IMR-90 (cell line): ENCODE results near the gene CHSY3. TPM values are rescaled to one million over a fixed set of nuclear protein-coding genes. Genes with fewer than 3 reads are reported as not detected.

ENCODE experiments used
- ATAC-seq: fragments of 200-7000 bp; cut with Tn5 transposase; 2 replicates; pipeline ENCODE4 v1.9.1; 2020; ENCODE audit warnings: low read depth, mild to moderate bottlenecking, moderate library complexity
- BruUV-seq: library from RNA; stranded (reverse); fragments of 400-500 nt; replicated peaks from 2 replicates; lab custom pipeline; 2021; lab: Mats Ljungman, UMichigan
- CTCF ChIA-PET: fragments of 300-600 bp; formaldehyde crosslinking; extraction: SDS; loops from one replicate; lab custom pipeline; 2021; ENCODE audit warnings: antibody characterized with exemption; lab: Yijun Ruan, JAX
- POLR2A ChIA-PET: fragments of 300-600 bp; sonication (Branson Sonifier 250); formaldehyde crosslinking; loops from one replicate; lab custom pipeline; 2022; ENCODE audit warnings: antibody characterized with exemption; ENCODE audit not compliant: unreplicated experiment; lab: Charles Lee
- DNase-seq: peaks from one replicate; pipeline ENCODE4 v3.0.0; 2013
- H2AFZ ChIP-seq: replicated peaks from 2 replicates; pipeline ENCODE3; 2013; ENCODE audit warnings: low read length, mild to moderate bottlenecking; ENCODE audit not compliant: poor library complexity
- H2AK5ac ChIP-seq: 2 replicates; pipeline ENCODE4 v1.6.1; 2013; ENCODE audit warnings: low read depth, low read length, inconsistent platforms
- H2AK9ac ChIP-seq: replicated peaks from 2 replicates; pipeline ENCODE3; 2013; ENCODE audit warnings: mild to moderate bottlenecking, low read depth, low read length, moderate library complexity; ENCODE audit not compliant: poor library complexity
- H2BK120ac ChIP-seq: 2 replicates; pipeline ENCODE4 v1.6.1; 2013; ENCODE audit warnings: low read depth, low read length, inconsistent platforms
- H2BK15ac ChIP-seq: 3 replicates; pipeline ENCODE4 v1.6.1; 2013; ENCODE audit warnings: low read depth, low read length, inconsistent platforms
- H2BK20ac ChIP-seq: 2 replicates; pipeline ENCODE4 v1.6.1; 2013; ENCODE audit warnings: low read depth, mild to moderate bottlenecking, inconsistent platforms, low read length, moderate library complexity
- H2BK5ac ChIP-seq: 2 replicates; pipeline ENCODE4 v1.6.1; 2013; ENCODE audit warnings: mild to moderate bottlenecking, low read depth, low read length, inconsistent platforms; ENCODE audit not compliant: poor library complexity, severe bottlenecking
- H3K14ac ChIP-seq: replicated peaks from 2 replicates; pipeline ENCODE4 v1.6.1; 2013; ENCODE audit warnings: low read depth, low read length, inconsistent platforms
- H3K18ac ChIP-seq: 2 replicates; pipeline ENCODE4 v1.6.1; 2013; ENCODE audit warnings: low read depth, low read length, control low read depth
- H3K23ac ChIP-seq: 2 replicates; pipeline ENCODE4 v1.6.1; 2013; ENCODE audit warnings: low read depth, low read length, inconsistent platforms
- H3K27ac ChIP-seq: 2 replicates; pipeline ENCODE4 v1.5.1; 2013; ENCODE audit warnings: mild to moderate bottlenecking, control low read depth, low read length; ENCODE audit not compliant: insufficient read depth
- H3K27me3 ChIP-seq: 2 replicates; pipeline ENCODE4 v1.6.1; 2013; ENCODE audit warnings: low read length; ENCODE audit not compliant: control insufficient read depth, insufficient read depth
- H3K36me3 ChIP-seq: 2 replicates; pipeline ENCODE4 v1.6.1; 2013; ENCODE audit warnings: low read length, mixed read lengths; ENCODE audit not compliant: control insufficient read depth, insufficient read depth
- H3K4ac ChIP-seq: 2 replicates; pipeline ENCODE4 v1.6.1; 2013; ENCODE audit warnings: low read depth, low read length, inconsistent platforms
- H3K4me1 ChIP-seq: 2 replicates; pipeline ENCODE4 v1.6.1; 2013; ENCODE audit warnings: low read length, mixed read lengths; ENCODE audit not compliant: control insufficient read depth, insufficient read depth
- H3K4me2 ChIP-seq: 2 replicates; pipeline ENCODE4 v1.6.1; 2013; ENCODE audit warnings: low read depth, mild to moderate bottlenecking, control low read depth, low read length, moderate library complexity
- H3K4me3 ChIP-seq: 2 replicates; pipeline ENCODE4 v1.5.1; 2013; ENCODE audit warnings: low read depth, mild to moderate bottlenecking, control low read depth, low read length, moderate library complexity; ENCODE audit not compliant: insufficient read depth
- H3K56ac ChIP-seq: 2 replicates; pipeline ENCODE4 v1.6.1; 2013; ENCODE audit warnings: low read length, inconsistent platforms; ENCODE audit not compliant: insufficient read depth; ENCODE audit errors: extremely low read depth
- H3K79me1 ChIP-seq, 2 experiments: 2 replicates each; pipeline ENCODE4 v1.6.1; 2013; ENCODE audit warnings: low read length in 2 of 2, inconsistent platforms in 1 of 2, low read depth in 1 of 2
- H3K9ac ChIP-seq: 2 replicates; pipeline ENCODE4 v1.6.1; 2013; ENCODE audit warnings: low read depth, low read length, control low read depth
- H3K9me1 ChIP-seq: 2 replicates; pipeline ENCODE4 v1.6.1; 2013; ENCODE audit warnings: low read length, inconsistent platforms; ENCODE audit not compliant: insufficient read depth
- H3K9me3 ChIP-seq: 2 replicates; pipeline ENCODE4 v1.6.1; 2013; ENCODE audit warnings: low read length; ENCODE audit not compliant: control insufficient read depth, insufficient read depth
- H4K20me1 ChIP-seq: 2 replicates; pipeline ENCODE4 v1.6.1; 2013; ENCODE audit warnings: low read length, inconsistent platforms; ENCODE audit not compliant: insufficient read depth
- H4K5ac ChIP-seq: 2 replicates; pipeline ENCODE4 v1.6.1; 2013; ENCODE audit warnings: mild to moderate bottlenecking, low read depth, low read length, control low read depth
- H4K8ac ChIP-seq, 2 experiments: 2 replicates each; pipeline ENCODE4 v1.6.1; 2013; ENCODE audit warnings: low read depth in 2 of 2, low read length in 2 of 2, control low read depth in 1 of 2, inconsistent platforms in 1 of 2
- H4K91ac ChIP-seq: 2 replicates; pipeline ENCODE4 v1.6.1; 2013; ENCODE audit warnings: low read depth, low read length, inconsistent platforms; ENCODE audit not compliant: insufficient read depth
- BHLHE40 ChIP-seq: fragments of 150-350 bp; IDR thresholded peaks from 2 replicates; pipeline ENCODE4 v1.6.1; 2016; ENCODE audit warnings: mild to moderate bottlenecking, low read depth, low read length
- CEBPB ChIP-seq: IDR thresholded peaks from 2 replicates; pipeline ENCODE4 v1.6.1; 2012; ENCODE audit warnings: low read depth, low read length, improper control_type of control experiment
- CHD1 ChIP-seq: IDR thresholded peaks from 2 replicates; pipeline ENCODE4 v1.6.1; 2012; ENCODE audit warnings: low read depth, low read length, improper control_type of control experiment
- CTCF ChIP-seq: conservative IDR thresholded peaks from 2 replicates; pipeline ENCODE4 v1.5.1; 2012; ENCODE audit warnings: mild to moderate bottlenecking, low read depth, low read length, improper control_type of control experiment
- FOS ChIP-seq: fragments of 150-350 bp; IDR thresholded peaks from 2 replicates; pipeline ENCODE4 v1.6.1; 2016; ENCODE audit warnings: low read depth, low read length
- MAFK ChIP-seq: IDR thresholded peaks from 2 replicates; pipeline ENCODE4 v1.6.1; 2012; ENCODE audit warnings: low read depth, low read length, improper control_type of control experiment
- MAZ ChIP-seq: IDR thresholded peaks from 2 replicates; pipeline ENCODE4 v1.6.1; 2012; ENCODE audit warnings: low read depth, mild to moderate bottlenecking, low read length, improper control_type of control experiment, moderate library complexity, borderline replicate concordance
- MXI1 ChIP-seq: IDR thresholded peaks from 2 replicates; pipeline ENCODE4 v1.6.1; 2012; ENCODE audit warnings: low read depth, mild to moderate bottlenecking, low read length, moderate library complexity, borderline replicate concordance
- NFE2L2 ChIP-seq: fragments of 150-350 bp; IDR thresholded peaks from 2 replicates; pipeline ENCODE4 v1.6.1; 2016; ENCODE audit warnings: low read depth, mild to moderate bottlenecking, low read length
- POLR2A ChIP-seq: IDR thresholded peaks from 2 replicates; pipeline ENCODE4 v1.6.1; 2012; ENCODE audit warnings: mild to moderate bottlenecking, low read depth, low read length
- RAD21 ChIP-seq: IDR thresholded peaks from 2 replicates; pipeline ENCODE4 v1.6.1; 2012; ENCODE audit warnings: low read length, improper control_type of control experiment
- RCOR1 ChIP-seq: IDR thresholded peaks from 2 replicates; pipeline ENCODE4 v1.6.1; 2012; ENCODE audit warnings: mild to moderate bottlenecking, low read length, improper control_type of control experiment; ENCODE audit not compliant: insufficient replicate concordance
- RFX5 ChIP-seq: IDR thresholded peaks from 2 replicates; pipeline ENCODE4 v1.8.0; 2012; ENCODE audit warnings: low read depth, mild to moderate bottlenecking, low read length, moderate library complexity
- SMC3 ChIP-seq: fragments of 150-350 bp; IDR thresholded peaks from 2 replicates; pipeline ENCODE4 v1.6.1; 2016; ENCODE audit warnings: low read depth, mild to moderate bottlenecking, antibody characterized with exemption, low read length, moderate library complexity
- WGBS, 2 experiments: methylation state at CpG; one replicate each; pipeline versions ENCODE4 v1.1.5 to v1.1.7; 2013; ENCODE audit warnings: missing lambda C conversion rate in 2 of 2; ENCODE audit not compliant: insufficient read length in 1 of 2; ENCODE audit errors: extremely low coverage in 2 of 2; 5-methylcytosine and 5-hydroxymethylcytosine counted together
- dilution Hi-C: fragments of 300-500 bp; cut with HindIII; formaldehyde crosslinking; loops from one replicate; pipeline ENCODE4 v1.14.3; 2018; ENCODE audit warnings: low sequenced_read_pairs; ENCODE audit not compliant: unreplicated experiment
- in situ Hi-C: fragments of 300-500 bp; cut with MboI; formaldehyde crosslinking; loops from 3 replicates; pipeline ENCODE4 v1.14.3; 2019; ENCODE audit warnings: low sequenced_read_pairs, inconsistent platforms, mixed read lengths
- intact Hi-C: fragments of 100-400 bp; cut with micrococcal nuclease; formaldehyde crosslinking; loops from 2 replicates; pipeline ENCODE4 v1.10.0; 2022
- polyA plus RNA-seq, 3 experiments: library from polyadenylated mRNA; depleted of rRNA; stranded (reverse); fragments of >200 nt; gene quantifications; 2 replicates each; pipeline ENCODE4 v1.2.3, GENCODE V29; 2012; ENCODE audit warnings: low replicate concordance in 1 of 3
- total RNA-seq: library from RNA; depleted of rRNA; stranded (reverse); fragments of >200 nt; gene quantifications from 2 replicates; pipeline ENCODE4 v1.2.3, GENCODE V29; 2012
- TF ChIP-seq, protein P1 (sequence below): fragments of 150-350 bp; IDR thresholded peaks from 2 replicates; pipeline ENCODE4 v1.6.1; 2016; ENCODE audit warnings: low read depth, mild to moderate bottlenecking, low read length, moderate library complexity, borderline replicate concordance
- TF ChIP-seq, protein P2 (sequence below): fragments of 150-350 bp; IDR thresholded peaks from 2 replicates; pipeline ENCODE4 v1.6.1; 2017; ENCODE audit warnings: mild to moderate bottlenecking, antibody characterized with exemption, low read length, low read depth

CHSY3 gene
- total and polyA plus RNA-seq, 2 of the 4 experiments (the other 2 are of a cell fraction), result 0.62 to 1.3 TPM

DNA sequence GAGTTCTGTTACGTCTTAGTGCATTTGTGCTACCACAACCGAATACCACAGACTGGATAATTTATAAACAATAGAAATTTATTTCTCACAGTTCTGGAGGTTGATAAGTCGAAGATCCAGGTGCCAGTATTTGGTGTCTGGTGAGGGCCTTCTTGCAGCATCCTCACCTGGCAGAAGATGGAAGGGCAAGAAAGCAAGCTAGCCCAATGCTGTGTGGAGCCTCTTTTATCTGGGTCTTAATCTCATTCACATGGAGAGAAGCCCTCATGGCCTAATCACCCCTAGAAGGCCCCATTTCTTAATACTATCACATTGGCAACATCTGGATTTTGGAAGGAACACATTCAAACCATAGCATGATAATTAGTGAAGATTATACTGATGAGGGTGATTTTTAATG, 159.3 kb downstream of the CHSY3 start:
- H2BK120ac ChIP-seq, result no peak overlapping the region

More for the DNA sequence above, 159.3 kb downstream of the CHSY3 start:
- no peak overlapping the region for H3K18ac ChIP-seq
- no peak overlapping the region for H2AK9ac ChIP-seq
- no peak overlapping the region for H3K14ac ChIP-seq
- H3K56ac ChIP-seq, result no peak overlapping the region
- H3K9ac ChIP-seq, result no peak overlapping the region
- no peak overlapping the region for H2BK15ac ChIP-seq
- dilution Hi-C loops (no loop called here), intact Hi-C loops (no loop called here), in situ Hi-C loops (no loop called here)
- no TSS peak for BruUV-seq
- no peak overlapping the region for H4K91ac ChIP-seq
- H2AK5ac ChIP-seq, result no peak overlapping the region
- no peak overlapping the region for H2AFZ ChIP-seq
- H3K79me1 ChIP-seq, result no peaks in the 10 kb centered on the region
- no peak overlapping the region for H3K4me2 ChIP-seq
- ATAC-seq (no peak), DNase-seq (no peak)
- ChIA-PET POLR2A (no interaction called here), CTCF (no interaction called here)
- no peak overlapping the region for H4K5ac ChIP-seq
- H3K27ac ChIP-seq, result no peak overlapping the region
- H3K4me1 ChIP-seq, result no peaks in the 10 kb centered on the region
- TF ChIP-seq, protein P1, sequence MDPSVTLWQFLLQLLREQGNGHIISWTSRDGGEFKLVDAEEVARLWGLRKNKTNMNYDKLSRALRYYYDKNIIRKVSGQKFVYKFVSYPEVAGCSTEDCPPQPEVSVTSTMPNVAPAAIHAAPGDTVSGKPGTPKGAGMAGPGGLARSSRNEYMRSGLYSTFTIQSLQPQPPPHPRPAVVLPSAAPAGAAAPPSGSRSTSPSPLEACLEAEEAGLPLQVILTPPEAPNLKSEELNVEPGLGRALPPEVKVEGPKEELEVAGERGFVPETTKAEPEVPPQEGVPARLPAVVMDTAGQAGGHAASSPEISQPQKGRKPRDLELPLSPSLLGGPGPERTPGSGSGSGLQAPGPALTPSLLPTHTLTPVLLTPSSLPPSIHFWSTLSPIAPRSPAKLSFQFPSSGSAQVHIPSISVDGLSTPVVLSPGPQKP, result no peak
- no peak for TF ChIP-seq MAFK
- TF ChIP-seq MAZ, result no peak
- TF ChIP-seq CEBPB, result no peak
- TF ChIP-seq, protein P2, sequence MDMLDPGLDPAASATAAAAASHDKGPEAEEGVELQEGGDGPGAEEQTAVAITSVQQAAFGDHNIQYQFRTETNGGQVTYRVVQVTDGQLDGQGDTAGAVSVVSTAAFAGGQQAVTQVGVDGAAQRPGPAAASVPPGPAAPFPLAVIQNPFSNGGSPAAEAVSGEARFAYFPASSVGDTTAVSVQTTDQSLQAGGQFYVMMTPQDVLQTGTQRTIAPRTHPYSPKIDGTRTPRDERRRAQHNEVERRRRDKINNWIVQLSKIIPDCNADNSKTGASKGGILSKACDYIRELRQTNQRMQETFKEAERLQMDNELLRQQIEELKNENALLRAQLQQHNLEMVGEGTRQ, result no peak
- TF ChIP-seq BHLHE40, result no peak
- TF ChIP-seq CTCF, result no peak
- TF ChIP-seq SMC3, result no peak
- TF ChIP-seq MXI1, result no peak
- no peak for TF ChIP-seq CHD1
- TF ChIP-seq POLR2A, result no peak
- no peak for TF ChIP-seq FOS
- TF ChIP-seq RFX5, result no peak
- no peak for TF ChIP-seq NFE2L2
- TF ChIP-seq RAD21, result no peak
- TF ChIP-seq RCOR1, result no peak
- no CpG with 5 or more reads among the region's 3 CpGs for WGBS, 2 experiments
- H2BK20ac ChIP-seq, result no peak overlapping the region
- no peak overlapping the region for H3K23ac ChIP-seq
- H3K9me1 ChIP-seq, result no peaks in the 10 kb centered on the region
- H3K4ac ChIP-seq, result no peak overlapping the region
- no peak overlapping the region for H3K4me3 ChIP-seq
- H3K27me3 ChIP-seq, result no peaks in the 10 kb centered on the region
- H3K36me3 ChIP-seq, result no peaks in the 10 kb centered on the region
- H4K8ac ChIP-seq, result no peak overlapping the region
- H4K20me1 ChIP-seq, result no peaks in the 10 kb centered on the region
- no peak overlapping the region for H2BK5ac ChIP-seq
- no peaks in the 10 kb centered on the region for H3K9me3 ChIP-seq
